NCI-H526 (cell line): ENCODE results near the gene PRR12.
"Not testable (repeated sequence)": the region's sequence is repeated elsewhere in the genome, so short reads cannot be mapped to it uniquely, and the experiment has no call there.

ENCODE experiments used
- DNase-seq, 2 experiments: peaks; one replicate each; lab custom pipeline; 2025; lab: John Stamatoyannopoulos, UW

Gene PRR12

GRCh38 chr19:49616532-49616931, 25.6 kb downstream of the PRR12 start:
- no peak for DNase-seq

- DNase-seq: no peak
Measured at GRCh38 chr19:49616945-49617344, 26.0 kb downstream of the PRR12 start.

GRCh38 chr19:49617860-49618259, 26.9 kb downstream of the PRR12 start:
- not testable (repeated sequence) for DNase-seq

GRCh38 chr19:49624967-49625910, 34.3 kb downstream of the PRR12 start:
- no peak for DNase-seq

DNA sequence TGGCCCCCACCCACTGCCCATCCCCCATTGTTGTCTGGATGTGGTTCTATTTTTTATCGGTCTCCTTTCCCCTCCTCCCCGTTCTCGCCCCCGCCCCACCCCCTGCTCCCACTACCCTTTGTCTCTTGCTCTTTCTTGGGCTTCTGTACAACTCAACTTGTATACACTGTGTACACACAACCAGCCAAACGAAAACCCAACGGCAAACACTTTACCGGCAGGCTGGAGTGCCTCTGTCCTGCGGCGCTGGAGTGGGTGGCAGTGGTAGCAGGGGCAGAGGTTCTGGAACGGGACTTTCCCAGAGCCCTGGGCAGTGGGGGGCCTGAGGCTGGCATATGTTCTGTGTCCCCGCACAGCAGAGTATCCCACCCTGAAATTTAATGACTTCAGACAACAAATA, 35.2 kb downstream of the PRR12 start:
- no peak for DNase-seq

GRCh38 chr19:49629659-49630058, 38.7 kb downstream of the PRR12 start:
- no peak for DNase-seq

GRCh38 chr19:49631014-49631588, 40.1 kb downstream of the PRR12 start:
- no peak for DNase-seq

DNA sequence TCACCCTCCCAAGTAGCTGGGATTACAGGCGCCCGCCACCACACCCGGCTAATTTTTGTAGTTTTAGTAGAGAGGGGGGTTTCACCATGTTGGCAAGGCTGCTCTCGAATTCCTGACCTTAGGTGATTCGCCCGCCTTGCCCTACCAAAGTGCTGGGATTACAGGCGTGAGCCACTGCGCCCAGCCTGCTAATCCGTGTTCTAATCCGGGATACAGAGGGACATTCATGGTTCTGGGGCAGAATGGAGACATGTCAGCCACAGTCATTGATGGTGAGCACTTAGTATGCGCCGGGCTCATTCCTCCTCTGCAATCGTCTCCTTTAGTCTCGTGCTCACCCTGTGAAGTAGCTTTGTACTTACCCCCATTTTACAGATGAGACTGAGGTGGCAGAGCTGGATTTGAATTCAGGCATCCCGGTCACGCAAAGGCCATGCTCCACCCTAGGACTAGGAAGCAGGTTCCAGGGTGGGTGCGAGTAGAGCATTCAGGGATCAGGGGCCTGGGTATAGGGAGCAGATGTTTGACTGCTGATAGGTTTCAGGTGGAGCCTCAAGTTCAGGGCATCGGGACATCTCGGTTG, 40.7 kb downstream of the PRR12 start:
- DNase-seq: no peak

- no peak for DNase-seq
Measured at GRCh38 chr19:49632576-49632975, 41.6 kb downstream of the PRR12 start.

DNA sequence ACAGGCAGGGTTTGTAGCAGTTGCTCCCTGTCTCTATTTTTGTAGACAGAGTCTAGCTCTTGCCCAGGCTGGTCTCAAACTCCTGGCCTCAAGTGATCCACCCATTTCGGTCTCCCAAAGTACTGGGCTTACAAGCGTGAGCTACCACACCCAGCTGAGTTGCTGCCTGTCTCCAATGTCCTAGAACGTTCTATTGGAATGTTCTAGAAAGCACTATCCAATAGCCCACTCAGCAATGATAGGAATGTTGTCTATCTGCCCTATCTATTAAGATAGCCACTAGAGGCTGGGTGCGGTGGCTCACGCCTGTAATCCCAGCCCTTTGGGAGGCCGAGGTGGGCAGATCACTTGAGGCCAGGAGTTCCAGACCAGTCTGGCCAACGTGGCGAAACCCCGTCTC, 42.3 kb downstream of the PRR12 start:
- not testable (repeated sequence) for DNase-seq

- DNase-seq: no peak
Measured at GRCh38 chr19:49635530-49636232, 44.7 kb downstream of the PRR12 start.

DNA sequence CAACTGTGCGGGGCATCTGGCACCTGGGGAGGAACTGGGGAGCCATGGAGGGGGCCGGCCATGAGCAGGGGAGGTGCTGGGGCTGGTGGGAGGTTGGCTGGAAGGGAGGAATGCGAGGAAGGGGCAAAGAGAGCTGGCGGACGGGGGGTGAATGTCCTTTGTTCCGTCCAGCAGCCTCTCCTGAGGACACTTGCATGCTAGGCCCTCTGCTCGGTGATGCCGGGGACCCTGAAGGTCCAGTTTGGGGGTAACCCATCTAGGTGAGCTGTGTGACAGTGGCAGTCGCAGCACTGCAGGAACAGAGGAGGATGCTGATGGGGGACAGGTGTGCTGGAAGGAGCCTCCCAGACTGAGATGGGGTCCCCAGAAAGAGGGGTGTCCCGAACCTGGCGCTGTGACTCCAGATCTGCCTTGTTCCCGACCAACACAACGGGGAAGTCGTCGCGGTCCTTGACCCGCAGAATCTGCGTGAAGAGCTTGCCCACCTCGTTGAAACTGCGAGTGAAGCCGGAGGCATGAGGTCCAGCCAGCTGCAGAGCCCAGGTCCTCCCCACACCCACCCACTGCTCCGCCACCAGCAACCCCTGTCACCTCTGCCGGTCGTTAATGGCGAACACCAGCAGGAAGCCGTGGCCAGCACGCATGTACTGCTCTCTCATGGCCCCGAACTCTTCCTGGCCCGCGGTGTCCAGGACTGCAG, 45.4 kb downstream of the PRR12 start:
- no peak for DNase-seq

- DNase-seq: peak in 1 of 2 experiments; percentile 42
Measured at GRCh38 chr19:49637821-49638738, 47.1 kb downstream of the PRR12 start.

DNA sequence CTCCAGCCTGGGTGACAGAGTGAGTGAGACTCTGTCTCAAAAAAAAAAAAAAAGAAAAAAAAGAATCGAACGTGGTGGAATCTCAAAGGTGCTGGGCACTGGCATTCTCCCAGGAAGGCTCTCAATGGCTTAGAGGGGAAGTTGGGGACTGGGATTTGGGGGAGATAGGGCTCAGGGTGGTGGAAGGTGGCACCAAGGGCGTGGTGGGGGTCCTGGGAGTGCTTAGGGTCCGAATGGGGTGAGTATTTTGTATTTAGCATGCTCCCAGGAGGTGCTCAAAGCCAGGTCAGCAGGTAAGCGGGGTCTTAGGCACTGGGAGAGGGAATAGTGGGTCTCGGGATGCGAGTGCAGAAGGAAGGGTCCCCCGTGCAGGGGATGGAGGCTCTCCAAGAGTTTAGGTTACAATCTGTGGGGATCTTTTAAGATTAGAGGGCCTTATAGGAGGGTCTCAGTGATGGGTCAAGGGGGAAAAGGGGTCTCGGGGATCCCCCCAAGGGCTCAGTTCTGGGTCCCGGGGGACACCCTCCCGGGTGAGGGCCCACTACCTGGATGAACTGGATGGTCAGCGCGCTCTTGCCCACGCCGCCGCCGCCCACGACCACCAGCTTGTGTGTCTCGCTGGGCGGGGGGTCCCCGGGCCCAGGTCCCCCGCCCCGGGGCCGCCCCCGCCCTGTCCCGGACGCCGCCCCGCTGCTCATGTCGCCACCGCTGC, 48.6 kb downstream of the PRR12 start:
- DNase-seq: no peak

DNA sequence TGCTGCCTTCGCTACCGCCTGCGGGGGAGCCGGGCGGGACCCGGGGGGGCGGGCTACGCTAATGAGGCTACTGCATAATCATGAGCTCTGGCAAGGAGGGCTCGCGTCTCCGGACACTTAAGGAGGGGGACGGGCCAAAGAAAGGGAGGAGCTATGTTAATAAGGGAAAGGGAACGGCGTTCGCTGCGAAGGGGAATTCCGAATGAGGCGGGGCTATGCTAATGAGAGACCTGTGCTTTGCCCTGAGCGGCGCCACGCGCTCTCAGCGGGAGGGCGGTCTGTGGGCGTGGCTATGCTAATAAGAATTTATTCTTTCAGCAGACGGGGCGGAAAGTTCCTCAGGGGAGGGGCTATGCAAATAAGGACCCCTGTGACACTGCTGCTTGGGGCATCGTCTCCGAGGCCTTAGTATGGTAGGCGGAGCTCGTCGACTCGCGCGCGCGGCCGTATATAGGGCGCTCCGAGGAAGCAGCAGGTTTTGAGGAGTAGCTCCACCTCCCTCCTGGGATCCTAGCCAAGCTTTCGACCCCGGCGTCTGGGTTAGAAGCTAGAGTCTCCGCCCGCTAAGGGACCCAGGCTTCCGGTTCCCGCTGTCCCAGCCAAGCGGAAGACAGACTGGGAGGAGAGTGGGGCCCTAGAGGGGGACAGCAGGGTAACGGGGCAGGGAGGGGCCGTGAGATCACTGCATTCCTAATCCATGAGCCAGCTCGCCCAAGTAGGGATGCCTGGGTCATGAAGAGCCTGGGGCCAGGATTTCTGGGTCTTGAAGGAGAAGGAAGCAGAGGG, 49.3 kb downstream of the PRR12 start, which contains the start of gene RRAS:
Gene RRAS (minus strand): TSS at position 31 of the 786 bp plus-strand sequence. CDS start 45 bp downstream, outside the sequence.
- DNase-seq: peak; percentile 97 to 99

DNA sequence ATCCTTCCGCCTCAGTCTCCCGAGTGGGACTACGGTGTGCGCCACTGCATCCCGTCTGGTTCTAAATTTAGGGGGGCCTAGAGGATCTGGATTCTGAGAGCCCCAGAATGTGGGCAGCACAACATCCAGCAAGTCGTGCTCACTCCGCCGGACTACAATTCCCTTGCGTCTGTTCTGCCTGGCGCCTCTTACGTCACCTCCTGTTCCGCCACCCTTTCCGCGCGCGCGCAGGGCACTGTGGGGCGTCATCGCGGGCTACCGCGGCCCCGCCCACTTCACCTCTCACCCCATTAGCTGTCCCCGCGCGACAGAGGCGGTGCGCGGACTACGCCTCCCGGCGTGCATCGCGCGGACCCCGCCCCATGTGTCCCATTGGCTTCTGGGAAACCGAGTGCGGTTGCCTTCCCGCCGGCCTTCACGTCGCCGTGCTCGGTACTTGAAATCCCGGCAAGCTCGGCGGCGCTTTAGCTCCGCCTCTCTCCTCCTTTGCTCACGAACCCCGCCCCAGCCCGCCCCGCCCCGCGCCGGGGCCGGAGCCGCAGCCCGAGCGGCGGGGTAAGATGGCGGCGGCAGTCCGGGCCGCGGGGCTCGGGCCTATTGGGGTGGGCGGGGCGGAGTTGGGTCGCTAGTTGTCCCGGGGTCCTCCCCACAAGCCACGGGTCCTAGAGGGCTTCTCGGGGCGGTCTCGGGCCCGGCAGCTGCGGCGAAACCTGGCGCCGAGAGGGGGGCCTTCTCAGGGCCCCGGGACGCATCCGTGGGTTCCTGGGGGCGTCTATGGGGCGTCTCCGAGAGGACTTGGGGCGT, 50.9 kb downstream of the PRR12 start, which contains the start of gene SCAF1:
Gene SCAF1 (plus strand): TSS at position 522 of the 804 bp plus-strand sequence. CDS start 2,818 bp downstream, outside the sequence.
- DNase-seq: peak; percentile 97 to 99

GRCh38 chr19:49642492-49643035, 51.6 kb downstream of the PRR12 start:
- DNase-seq: no peak

- DNase-seq: no peak
Measured at GRCh38 chr19:49643466-49643865, 52.5 kb downstream of the PRR12 start.
